KMS-11 (cell line): ENCODE results near the gene RANBP1.

Experiments used
- H2AFZ ChIP-seq: fragments of 200-600 bp; sonication (generic); 2 replicates; pipeline ENCODE4 v1.6.1; 2016; ENCODE audit warnings: antibody characterized with exemption, mixed run types, low read depth
- H3K27ac ChIP-seq: fragments of 200-600 bp; sonication (generic); 2 replicates; pipeline ENCODE4 v1.6.1; 2016; ENCODE audit warnings: mild to moderate bottlenecking, mixed run types
- H3K27me3 ChIP-seq: fragments of 200-600 bp; sonication (generic); 2 replicates; pipeline ENCODE4 v1.6.1; 2017; ENCODE audit warnings: mild to moderate bottlenecking, low read depth, mixed run types, moderate library complexity; ENCODE audit not compliant: insufficient read depth
- H3K36me3 ChIP-seq: fragments of 200-600 bp; sonication (generic); 2 replicates; pipeline ENCODE4 v1.6.1; 2017; ENCODE audit warnings: mild to moderate bottlenecking, mixed run types; ENCODE audit not compliant: insufficient read depth
- H3K4me1 ChIP-seq: fragments of 200-600 bp; sonication (generic); 2 replicates; pipeline ENCODE4 v1.6.1; 2016; ENCODE audit warnings: mild to moderate bottlenecking, low read depth, mixed run types; ENCODE audit not compliant: poor library complexity, severe bottlenecking
- H3K4me2 ChIP-seq: fragments of 200-600 bp; sonication (generic); 2 replicates; pipeline ENCODE4 v1.7.0; 2016; ENCODE audit warnings: mild to moderate bottlenecking, mixed run types
- H3K4me3 ChIP-seq: fragments of 200-600 bp; sonication (generic); IDR thresholded peaks from 2 replicates; pipeline ENCODE4 v1.6.1; 2017; ENCODE audit warnings: low read depth, low read length, mixed read lengths; ENCODE audit not compliant: insufficient read depth
- H3K79me2 ChIP-seq: fragments of 200-600 bp; sonication (generic); 2 replicates; pipeline ENCODE4 v1.6.1; 2016; ENCODE audit warnings: low read depth, mixed run types; ENCODE audit not compliant: insufficient read depth
- H3K9ac ChIP-seq: fragments of 200-600 bp; sonication (generic); 2 replicates; pipeline ENCODE4 v1.6.1; 2016; ENCODE audit warnings: mild to moderate bottlenecking, mixed run types
- H4K20me1 ChIP-seq: fragments of 200-600 bp; sonication (generic); 2 replicates; pipeline ENCODE4 v1.6.1; 2016; ENCODE audit warnings: mild to moderate bottlenecking, mixed run types; ENCODE audit not compliant: insufficient read depth
- TF ChIP-seq, protein P1 (sequence below): fragments of 200-600 bp; sonication (generic); conservative IDR thresholded peaks from 2 replicates; pipeline ENCODE4 v1.6.1; 2017; ENCODE audit warnings: low read depth, mild to moderate bottlenecking, antibody characterized with exemption, low read length, moderate library complexity, mixed read lengths

Gene RANBP1

GRCh38 chr22:20126284-20127029 lies 10.6 kb downstream of the RANBP1 start:
- Histone ChIP-seq H4K20me1 (peaks cover 12% of the 10 kb centered on the region; the same call in 1 of the 2 replicates), H3K36me3 (no peaks in the 10 kb centered on the region; the same call in 1 of the 2 replicates), H3K4me3 (no peak overlapping the region), H3K79me2 (peaks cover 11% of the 10 kb centered on the region), H3K4me2 (no peak overlapping the region), H3K9ac (no peak overlapping the region), H2AFZ (no peak overlapping the region), H3K27ac (no peak overlapping the region), H3K27me3 (no peaks in the 10 kb centered on the region), H3K4me1 (peaks cover 17% of the 10 kb centered on the region)
- TF ChIP-seq, protein P1, sequence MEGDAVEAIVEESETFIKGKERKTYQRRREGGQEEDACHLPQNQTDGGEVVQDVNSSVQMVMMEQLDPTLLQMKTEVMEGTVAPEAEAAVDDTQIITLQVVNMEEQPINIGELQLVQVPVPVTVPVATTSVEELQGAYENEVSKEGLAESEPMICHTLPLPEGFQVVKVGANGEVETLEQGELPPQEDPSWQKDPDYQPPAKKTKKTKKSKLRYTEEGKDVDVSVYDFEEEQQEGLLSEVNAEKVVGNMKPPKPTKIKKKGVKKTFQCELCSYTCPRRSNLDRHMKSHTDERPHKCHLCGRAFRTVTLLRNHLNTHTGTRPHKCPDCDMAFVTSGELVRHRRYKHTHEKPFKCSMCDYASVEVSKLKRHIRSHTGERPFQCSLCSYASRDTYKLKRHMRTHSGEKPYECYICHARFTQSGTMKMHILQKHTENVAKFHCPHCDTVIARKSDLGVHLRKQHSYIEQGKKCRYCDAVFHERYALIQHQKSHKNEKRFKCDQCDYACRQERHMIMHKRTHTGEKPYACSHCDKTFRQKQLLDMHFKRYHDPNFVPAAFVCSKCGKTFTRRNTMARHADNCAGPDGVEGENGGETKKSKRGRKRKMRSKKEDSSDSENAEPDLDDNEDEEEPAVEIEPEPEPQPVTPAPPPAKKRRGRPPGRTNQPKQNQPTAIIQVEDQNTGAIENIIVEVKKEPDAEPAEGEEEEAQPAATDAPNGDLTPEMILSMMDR: no peak

DNA sequence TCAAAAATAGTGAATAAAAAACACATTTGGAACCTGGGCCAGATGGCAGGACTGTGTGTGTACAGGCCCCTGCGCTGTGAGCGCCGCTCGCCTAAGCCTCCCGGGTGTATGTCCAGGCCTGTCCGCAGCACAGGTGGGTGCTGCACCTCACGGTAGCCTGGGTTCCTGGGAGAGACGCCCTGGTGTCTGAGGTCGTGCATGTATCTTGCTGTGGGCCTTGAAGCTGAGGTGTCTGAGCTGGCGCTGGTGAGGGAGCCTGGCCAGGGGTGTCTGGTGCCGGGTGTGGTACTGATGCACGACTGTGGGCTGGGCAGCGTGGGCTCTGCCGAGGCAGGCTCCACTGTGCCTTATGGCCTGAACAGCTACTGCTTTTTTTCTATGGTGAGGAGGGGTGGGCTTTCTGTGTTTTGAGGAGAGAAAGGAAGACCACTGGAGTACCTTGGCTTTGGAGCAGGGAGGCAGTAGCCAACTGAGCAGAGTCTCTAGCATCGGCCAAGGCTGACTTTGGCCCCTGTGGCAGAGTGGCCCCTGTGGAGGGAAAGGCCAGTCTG lies 11.5 kb downstream of the RANBP1 start:
- H3K27ac ChIP-seq: no peak overlapping the region

DNA sequence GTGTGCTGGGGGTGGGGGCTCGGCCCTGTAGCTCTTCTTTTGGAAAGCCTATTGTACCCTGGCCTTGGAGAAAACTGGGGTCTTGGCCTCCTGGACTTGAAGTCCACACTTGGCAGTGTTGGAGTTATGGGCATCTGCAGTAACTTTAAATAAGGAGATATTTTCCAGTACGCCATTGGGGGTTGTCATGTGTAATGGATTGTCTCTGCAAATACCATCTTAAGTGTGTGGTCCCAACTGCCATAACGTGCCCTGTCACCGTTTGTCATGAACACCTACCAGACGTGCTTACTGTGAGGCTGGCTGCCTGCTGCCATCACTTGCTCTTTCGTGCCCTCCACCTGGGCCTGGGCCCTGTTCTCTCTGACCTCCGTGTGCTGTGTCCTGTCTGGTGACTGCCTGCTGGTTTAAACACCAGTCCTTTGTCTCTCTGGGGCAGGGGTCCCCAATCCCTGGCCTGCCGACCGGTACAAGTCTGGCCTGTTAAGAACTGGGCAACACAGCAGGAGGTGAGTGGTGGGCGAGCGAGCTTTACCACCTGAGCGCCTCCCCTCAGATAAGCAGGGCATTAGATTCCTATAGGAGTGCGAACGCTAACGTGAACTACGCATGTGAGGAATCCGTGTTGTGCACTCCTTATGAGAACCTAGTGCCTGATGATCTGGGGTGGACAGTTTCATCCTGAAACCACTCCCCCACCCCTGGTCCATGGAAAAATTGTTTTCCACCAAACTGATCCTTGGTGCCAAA lies 12.1 kb downstream of the RANBP1 start:
- TF ChIP-seq, protein P1: no peak
- H3K4me1 ChIP-seq: peaks cover 17% of the 10 kb centered on the region
- no peaks in the 10 kb centered on the region; the same call in 1 of the 2 replicates for H3K36me3 ChIP-seq
- no peak overlapping the region for H3K4me3 ChIP-seq
- no peak overlapping the region for H2AFZ ChIP-seq
- peaks cover 8% of the 10 kb centered on the region; the same call in 1 of the 2 replicates for H4K20me1 ChIP-seq
- no peak overlapping the region for H3K9ac ChIP-seq
- H3K4me2 ChIP-seq: no peak overlapping the region
- peaks cover 7% of the 10 kb centered on the region for H3K79me2 ChIP-seq
- no peak overlapping the region for H3K27ac ChIP-seq
- H3K27me3 ChIP-seq: no peaks in the 10 kb centered on the region

More for the DNA sequence above, 11.5 kb downstream of the RANBP1 start:
- no peaks in the 10 kb centered on the region for H3K27me3 ChIP-seq
- TF ChIP-seq, protein P1: no peak
- H3K4me1 ChIP-seq: peaks cover 17% of the 10 kb centered on the region
- H2AFZ ChIP-seq: no peak overlapping the region
- H3K9ac ChIP-seq: no peak overlapping the region
- H3K36me3 ChIP-seq: no peaks in the 10 kb centered on the region; the same call in 1 of the 2 replicates
- no peak overlapping the region for H3K4me3 ChIP-seq
- H4K20me1 ChIP-seq: peaks cover 9% of the 10 kb centered on the region; the same call in 1 of the 2 replicates
- H3K79me2 ChIP-seq: peaks cover 3% of the 10 kb centered on the region
- no peak overlapping the region for H3K4me2 ChIP-seq

GRCh38 chr22:20128619-20128901 lies 12.7 kb downstream of the RANBP1 start:
- Histone ChIP-seq H3K79me2 (peaks cover 7% of the 10 kb centered on the region), H4K20me1 (peaks cover 8% of the 10 kb centered on the region; the same call in 1 of the 2 replicates), H3K4me2 (no peak overlapping the region), H3K4me3 (no peak overlapping the region), H3K9ac (no peak overlapping the region), H3K36me3 (no peaks in the 10 kb centered on the region; the same call in 1 of the 2 replicates), H3K4me1 (peaks cover 17% of the 10 kb centered on the region), H3K27ac (no peak overlapping the region), H3K27me3 (no peaks in the 10 kb centered on the region), H2AFZ (no peak overlapping the region)
- TF ChIP-seq, protein P1: no peak
